Endodermal cell (in vitro differentiated cells): ENCODE results near the gene USP13. TPM values are rescaled to one million over a fixed set of nuclear protein-coding genes. Genes with fewer than 3 reads are reported as not detected.

Experiments
- DNase-seq: peaks from one replicate; pipeline ENCODE4 v3.0.0-alpha.2; 2017
- H3K27ac ChIP-seq: 2 replicates; pipeline ENCODE4 v1.5.1; 2013; ENCODE audit warnings: mild to moderate bottlenecking, low read depth, low read length, moderate library complexity
- H3K27me3 ChIP-seq: 2 replicates; pipeline ENCODE4 v1.6.1; 2013; ENCODE audit warnings: mild to moderate bottlenecking, low read length, moderate library complexity; ENCODE audit not compliant: insufficient read depth, control insufficient read depth, poor library complexity, severe bottlenecking
- H3K36me3 ChIP-seq: 2 replicates; pipeline ENCODE4 v1.7.0; 2013; ENCODE audit warnings: mild to moderate bottlenecking, low read length, moderate library complexity; ENCODE audit not compliant: control insufficient read depth, insufficient read depth
- H3K4me1 ChIP-seq: one replicate; pipeline ENCODE4 v1.7.0; 2013; ENCODE audit warnings: low read length; ENCODE audit not compliant: control insufficient read depth, insufficient read depth
- H3K4me3 ChIP-seq: 2 replicates; pipeline ENCODE4 v1.5.1; 2013; ENCODE audit warnings: mild to moderate bottlenecking, low read length, moderate library complexity
- H3K9ac ChIP-seq: 2 replicates; pipeline ENCODE4 v1.6.1; 2013; ENCODE audit warnings: mild to moderate bottlenecking, low read length, moderate library complexity; ENCODE audit not compliant: poor library complexity, severe bottlenecking; ENCODE audit errors: extremely low read depth
- H3K9me3 ChIP-seq: 2 replicates; pipeline ENCODE4 v1.6.1; 2013; ENCODE audit warnings: mild to moderate bottlenecking, low read length, moderate library complexity; ENCODE audit not compliant: control insufficient read depth
- H3K27ac Mint-ChIP-seq: 2 replicates; pipeline ENCODE4 v1.8.0; 2020; ENCODE audit warnings: mixed read lengths
- H3K27me3 Mint-ChIP-seq: 2 replicates; pipeline ENCODE4 v1.8.0; 2021; ENCODE audit warnings: mild to moderate bottlenecking, mixed read lengths; ENCODE audit not compliant: insufficient read depth
- H3K36me3 Mint-ChIP-seq: 2 replicates; pipeline ENCODE4 v1.8.0; 2020; ENCODE audit warnings: low read depth, mixed read lengths
- H3K4me1 Mint-ChIP-seq: 2 replicates; pipeline ENCODE4 v1.8.0; 2020; ENCODE audit warnings: mixed read lengths
- H3K4me3 Mint-ChIP-seq: 2 replicates; pipeline ENCODE4 v1.8.0; 2020; ENCODE audit warnings: mild to moderate bottlenecking, moderate library complexity, mixed read lengths
- H3K9me3 Mint-ChIP-seq: 2 replicates; pipeline ENCODE4 v1.8.0; 2020; ENCODE audit warnings: mild to moderate bottlenecking, mixed read lengths
- WGBS, 2 experiments: methylation state at CpG; one replicate each; pipeline versions ENCODE4 v1.1.5 to v1.1.7; 2013; ENCODE audit warnings: missing lambda C conversion rate in 2 of 2, mixed read lengths in 1 of 2; ENCODE audit not compliant: insufficient coverage in 1 of 2, insufficient read length in 1 of 2; 5-methylcytosine and 5-hydroxymethylcytosine counted together
- total RNA-seq, 2 donors: library from RNA; stranded (reverse); fragmentation: NEBNext Ultra II Directional in 1 of 2; extraction: Animal tissue kit (Norgen Biotek cat#: 25700) in 1 of 2; gene quantifications; 2 replicates in 1 of 2; 3 replicates in 1 of 2; pipeline ENCODE4 v1.2.1, GENCODE V29; 2021
- TF ChIP-seq, protein P1 (sequence below): fragments of 200-600 bp; sonication (generic); conservative IDR thresholded peaks from 2 replicates; pipeline ENCODE4 v1.5.0; 2021; ENCODE audit warnings: antibody characterized with exemption, mild to moderate bottlenecking

USP13 gene
- total RNA-seq, 2 donors from 2014 or later, result 24.7 to 25.5 TPM

DNA sequence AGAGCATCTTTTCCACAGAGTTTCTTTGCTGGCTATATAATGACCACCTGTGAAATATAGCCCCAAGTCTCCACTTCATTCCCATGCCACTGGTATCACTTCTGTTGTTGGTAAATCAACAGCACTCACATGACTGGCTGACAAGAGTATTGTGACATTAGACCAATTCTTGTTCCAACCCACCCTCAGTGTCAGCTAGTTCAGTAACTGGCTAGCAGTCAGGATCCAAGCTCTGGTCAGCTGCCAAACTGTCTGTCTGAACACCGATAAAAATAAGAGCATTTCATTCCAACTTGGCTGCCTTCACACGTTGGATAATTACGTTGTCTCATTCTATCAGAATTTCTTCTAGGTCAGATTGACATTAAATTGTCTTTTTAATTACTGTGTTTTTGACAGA, 166.5 kb downstream of the USP13 start:
- Mint-ChIP-seq H3K4me3 (no peak overlapping the region), H3K27me3 (no peaks in the 10 kb centered on the region), H3K27ac (no peak overlapping the region), H3K4me1 (no peaks in the 10 kb centered on the region), H3K9me3 (no peaks in the 10 kb centered on the region), H3K36me3 (no peaks in the 10 kb centered on the region)
- no peak for DNase-seq
- Histone ChIP-seq H3K27me3 (no peaks in the 10 kb centered on the region), H3K4me1 (no peaks in the 10 kb centered on the region), H3K9ac (no peak overlapping the region), H3K9me3 (no peaks in the 10 kb centered on the region), H3K36me3 (no peaks in the 10 kb centered on the region), H3K27ac (no peak overlapping the region), H3K4me3 (no peak overlapping the region)
- TF ChIP-seq, protein P1, sequence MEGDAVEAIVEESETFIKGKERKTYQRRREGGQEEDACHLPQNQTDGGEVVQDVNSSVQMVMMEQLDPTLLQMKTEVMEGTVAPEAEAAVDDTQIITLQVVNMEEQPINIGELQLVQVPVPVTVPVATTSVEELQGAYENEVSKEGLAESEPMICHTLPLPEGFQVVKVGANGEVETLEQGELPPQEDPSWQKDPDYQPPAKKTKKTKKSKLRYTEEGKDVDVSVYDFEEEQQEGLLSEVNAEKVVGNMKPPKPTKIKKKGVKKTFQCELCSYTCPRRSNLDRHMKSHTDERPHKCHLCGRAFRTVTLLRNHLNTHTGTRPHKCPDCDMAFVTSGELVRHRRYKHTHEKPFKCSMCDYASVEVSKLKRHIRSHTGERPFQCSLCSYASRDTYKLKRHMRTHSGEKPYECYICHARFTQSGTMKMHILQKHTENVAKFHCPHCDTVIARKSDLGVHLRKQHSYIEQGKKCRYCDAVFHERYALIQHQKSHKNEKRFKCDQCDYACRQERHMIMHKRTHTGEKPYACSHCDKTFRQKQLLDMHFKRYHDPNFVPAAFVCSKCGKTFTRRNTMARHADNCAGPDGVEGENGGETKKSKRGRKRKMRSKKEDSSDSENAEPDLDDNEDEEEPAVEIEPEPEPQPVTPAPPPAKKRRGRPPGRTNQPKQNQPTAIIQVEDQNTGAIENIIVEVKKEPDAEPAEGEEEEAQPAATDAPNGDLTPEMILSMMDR, result no peak
- 93 to 100% methylated on average over 1 to 3 of the region's 3 CpGs for WGBS, 2 experiments

- Mint-ChIP-seq H3K4me1 (peaks cover 11% of the 10 kb centered on the region), H3K27ac (no peak overlapping the region), H3K9me3 (no peaks in the 10 kb centered on the region), H3K36me3 (no peaks in the 10 kb centered on the region), H3K4me3 (no peak overlapping the region), H3K27me3 (no peaks in the 10 kb centered on the region)
- no peak for DNase-seq
- Histone ChIP-seq H3K36me3 (no peaks in the 10 kb centered on the region), H3K9me3 (no peaks in the 10 kb centered on the region), H3K27ac (no peak overlapping the region), H3K4me1 (no peaks in the 10 kb centered on the region), H3K4me3 (no peak overlapping the region), H3K27me3 (no peaks in the 10 kb centered on the region), H3K9ac (no peak overlapping the region)
- 85 to 90% methylated on average over 2 to 3 of the region's 3 CpGs for WGBS, 2 experiments
- TF ChIP-seq, protein P1, result no peak
Observed at GRCh38 chr3:179822296-179822695, 169.5 kb downstream of the USP13 start.

GRCh38 chr3:179825527-179826246, 172.8 kb downstream of the USP13 start:
- Mint-ChIP-seq H3K27me3 (no peaks in the 10 kb centered on the region), H3K4me3 (no peak overlapping the region), H3K27ac (no peak overlapping the region), H3K36me3 (no peaks in the 10 kb centered on the region), H3K9me3 (no peaks in the 10 kb centered on the region), H3K4me1 (peaks cover 15% of the 10 kb centered on the region)
- Histone ChIP-seq H3K36me3 (no peaks in the 10 kb centered on the region), H3K9ac (no peak overlapping the region), H3K27ac (no peak overlapping the region), H3K27me3 (no peaks in the 10 kb centered on the region), H3K4me1 (no peaks in the 10 kb centered on the region), H3K9me3 (no peaks in the 10 kb centered on the region), H3K4me3 (no peak overlapping the region)
- WGBS, 2 experiments, result 87 to 97% methylated on average over 6 of the region's 6 CpGs
- DNase-seq, result no peak
- TF ChIP-seq, protein P1, result no peak
